ENCODE data around the gene SETD7.

DNA sequence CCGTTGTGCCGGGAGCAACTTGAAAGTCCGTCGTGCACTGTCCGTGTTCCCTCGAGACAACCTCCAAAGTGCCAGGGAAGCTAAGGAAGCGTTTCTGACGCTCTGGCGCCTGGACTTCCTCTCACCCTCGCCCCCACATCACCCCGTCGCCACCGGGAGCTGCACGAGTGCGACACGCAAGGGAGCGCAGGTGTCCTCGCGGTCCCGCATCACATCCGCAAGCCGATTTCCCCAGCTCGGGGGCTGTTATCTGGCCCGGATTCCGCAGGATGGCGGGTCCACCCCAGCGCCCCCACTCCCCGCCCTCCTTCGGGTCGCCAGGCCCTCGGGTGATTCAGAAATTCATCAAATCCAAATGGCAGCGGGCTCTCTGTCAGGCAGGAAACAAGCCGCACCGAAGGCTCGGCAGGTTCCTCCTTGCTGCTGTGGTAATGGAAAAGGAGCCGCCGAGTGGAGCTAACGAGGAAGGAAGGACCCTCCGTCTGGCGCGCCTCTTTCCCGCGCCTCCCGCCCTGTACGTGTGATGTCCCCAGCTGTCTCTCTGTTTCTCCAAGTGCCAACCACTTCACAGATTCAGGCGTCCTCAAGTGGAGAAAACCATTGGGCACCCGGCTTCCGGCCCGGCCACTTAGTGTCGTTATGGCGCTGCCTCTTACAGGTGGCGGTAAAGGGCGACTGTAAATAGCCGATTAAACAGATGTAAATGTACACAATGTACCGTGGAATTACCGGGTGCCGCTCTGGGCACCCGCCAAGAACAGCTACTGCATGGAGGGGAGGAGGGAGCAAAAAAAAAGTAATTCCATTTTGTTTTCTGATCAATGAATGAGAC lies 921 bp upstream of the SETD7 start:
- no peak for TF ChIP-seq CTCF (IDR thresholded peaks at IDR 0.05)
- no peak for TF ChIP-seq POLR2A (IDR thresholded peaks at IDR 0.05)
